Measurements from ENCODE around the gene TBX21. TPM values are rescaled to one million over a fixed set of nuclear protein-coding genes. Genes with fewer than 3 reads are reported as not detected.

TBX21 gene
- total RNA-seq, 1 experiment from 2014 or later: not detected

GRCh38 chr17:47781397-47781796 lies 48.4 kb downstream of the TBX21 start:
- Mint-ChIP-seq H3K4me1 (ENCODE audit: low read depth, unreplicated experiment) (no peaks in the 10 kb centered on the region), H3K4me3 (ENCODE audit: low read depth, unreplicated experiment) (no peak overlapping the region), H3K36me3 (ENCODE audit: insufficient read depth, unreplicated experiment) (no peaks in the 10 kb centered on the region), H3K27me3 (ENCODE audit: unreplicated experiment) (peaks cover 80% of the 10 kb centered on the region), H3K9me3 (ENCODE audit: low read depth, unreplicated experiment) (no peaks in the 10 kb centered on the region), H3K27ac (ENCODE audit: unreplicated experiment) (no peak overlapping the region)
- no peak for DNase-seq
- TF ChIP-seq CTCF (IDR thresholded peaks at IDR 0.05; ENCODE audit: unreplicated experiment): no peak
- CTCF ChIA-PET: no interaction called here
- intact Hi-C loops (cut with micrococcal nuclease; ENCODE audit: unreplicated experiment): no loop called here
- no TSS peak for BruUV-seq (replicated peaks)

- no TSS peak for BruUV-seq (replicated peaks)
- CTCF ChIA-PET: no interaction called here
- TF ChIP-seq CTCF (IDR thresholded peaks at IDR 0.05; ENCODE audit: unreplicated experiment): no peak
- no peaks in the 10 kb centered on the region for H3K9me3 Mint-ChIP-seq (ENCODE audit: low read depth, unreplicated experiment)
- no peaks in the 10 kb centered on the region for H3K36me3 Mint-ChIP-seq (ENCODE audit: insufficient read depth, unreplicated experiment)
- intact Hi-C loops (cut with micrococcal nuclease; ENCODE audit: unreplicated experiment): no loop called here
- no peak overlapping the region for H3K4me3 Mint-ChIP-seq (ENCODE audit: low read depth, unreplicated experiment)
- no peak overlapping the region for H3K27ac Mint-ChIP-seq (ENCODE audit: unreplicated experiment)
- H3K4me1 Mint-ChIP-seq (ENCODE audit: low read depth, unreplicated experiment): no peaks in the 10 kb centered on the region
- peaks cover 89% of the 10 kb centered on the region for H3K27me3 Mint-ChIP-seq (ENCODE audit: unreplicated experiment)
- DNase-seq: peak; percentile 41
Observed at GRCh38 chr17:47785538-47786123, 52.6 kb downstream of the TBX21 start.

GRCh38 chr17:47789611-47790561 lies 56.9 kb downstream of the TBX21 start:
- H3K9me3 Mint-ChIP-seq (ENCODE audit: low read depth, unreplicated experiment): no peaks in the 10 kb centered on the region
- H3K4me1 Mint-ChIP-seq (ENCODE audit: low read depth, unreplicated experiment): no peaks in the 10 kb centered on the region
- peak; percentile 42 for DNase-seq
- H3K4me3 Mint-ChIP-seq (ENCODE audit: low read depth, unreplicated experiment): peak overlapping the region; percentile 33
- no peak for TF ChIP-seq CTCF (IDR thresholded peaks at IDR 0.05; ENCODE audit: unreplicated experiment)
- intact Hi-C loops (cut with micrococcal nuclease; ENCODE audit: unreplicated experiment): no loop called here
- peaks cover 89% of the 10 kb centered on the region for H3K27me3 Mint-ChIP-seq (ENCODE audit: unreplicated experiment)
- CTCF ChIA-PET: interaction anchor here (0.6 to 1.0 kb wide), 2 partner anchors 10 to 14 kb away, joined by 3 to 4 read pairs; no protein-coding TSS in a partner anchor
- H3K36me3 Mint-ChIP-seq (ENCODE audit: insufficient read depth, unreplicated experiment): no peaks in the 10 kb centered on the region
- H3K27ac Mint-ChIP-seq (ENCODE audit: unreplicated experiment): no peak overlapping the region
- no TSS peak for BruUV-seq (replicated peaks)

GRCh38 chr17:47791025-47791424 lies 58.0 kb downstream of the TBX21 start:
- CTCF ChIA-PET: no interaction called here
- Mint-ChIP-seq H3K4me1 (ENCODE audit: low read depth, unreplicated experiment) (no peaks in the 10 kb centered on the region), H3K9me3 (ENCODE audit: low read depth, unreplicated experiment) (no peaks in the 10 kb centered on the region), H3K27ac (ENCODE audit: unreplicated experiment) (no peak overlapping the region), H3K4me3 (ENCODE audit: low read depth, unreplicated experiment) (no peak overlapping the region), H3K27me3 (ENCODE audit: unreplicated experiment) (peaks cover 90% of the 10 kb centered on the region), H3K36me3 (ENCODE audit: insufficient read depth, unreplicated experiment) (no peaks in the 10 kb centered on the region)
- BruUV-seq (replicated peaks): no TSS peak
- no peak for DNase-seq
- TF ChIP-seq CTCF (IDR thresholded peaks at IDR 0.05; ENCODE audit: unreplicated experiment): no peak
- intact Hi-C loops (cut with micrococcal nuclease; ENCODE audit: unreplicated experiment): no loop called here
